Adrenal gland (tissue), 5 donors: ENCODE data around the gene CYB5A.

Source experiments
- POLR2A ChIP-seq, 2 donors: fragments of 450-650 bp; IDR thresholded peaks; one replicate each; pipeline ENCODE4 v1.6.1; 2017; ENCODE audit warnings: antibody characterized with exemption in 2 of 2, mild to moderate bottlenecking in 2 of 2, moderate library complexity in 1 of 2
- TF ChIP-seq, protein P1 (sequence below), 6 experiments: fragments of 450-650 bp in 4 of 6; fragments of 200-600 bp in 2 of 6; sonication (generic) in 1 of 6; IDR thresholded peaks; 1 replicate in 5 of 6; 2 replicates in 1 of 6; pipeline versions ENCODE4 v1.5.1 to v1.8.0; 2016 to 2021; ENCODE audit warnings: antibody characterized with exemption in 6 of 6, mild to moderate bottlenecking in 2 of 6, moderate library complexity in 1 of 6
- donor health status: DM: no; HTN: no; CAD: no.

DNA sequence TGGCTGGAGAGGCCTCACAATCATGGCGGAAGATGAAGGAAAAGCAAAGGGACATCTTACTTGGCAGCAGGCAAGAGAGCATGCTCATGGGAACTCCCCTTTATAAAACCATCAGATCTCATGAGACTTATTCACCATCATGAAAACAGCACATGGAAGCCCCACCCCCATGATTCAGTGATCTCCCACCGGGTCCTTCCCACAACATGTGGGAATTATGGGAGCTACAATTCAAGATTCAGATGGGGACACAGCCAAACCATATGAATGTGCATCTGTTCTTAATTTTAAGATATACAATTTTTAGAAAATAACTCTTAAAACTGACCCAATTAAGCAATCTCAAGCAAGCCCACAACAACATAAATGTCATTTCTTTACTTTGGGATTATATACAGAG lies 36.4 kb upstream of the CYB5A start:
- TF ChIP-seq, protein P1, sequence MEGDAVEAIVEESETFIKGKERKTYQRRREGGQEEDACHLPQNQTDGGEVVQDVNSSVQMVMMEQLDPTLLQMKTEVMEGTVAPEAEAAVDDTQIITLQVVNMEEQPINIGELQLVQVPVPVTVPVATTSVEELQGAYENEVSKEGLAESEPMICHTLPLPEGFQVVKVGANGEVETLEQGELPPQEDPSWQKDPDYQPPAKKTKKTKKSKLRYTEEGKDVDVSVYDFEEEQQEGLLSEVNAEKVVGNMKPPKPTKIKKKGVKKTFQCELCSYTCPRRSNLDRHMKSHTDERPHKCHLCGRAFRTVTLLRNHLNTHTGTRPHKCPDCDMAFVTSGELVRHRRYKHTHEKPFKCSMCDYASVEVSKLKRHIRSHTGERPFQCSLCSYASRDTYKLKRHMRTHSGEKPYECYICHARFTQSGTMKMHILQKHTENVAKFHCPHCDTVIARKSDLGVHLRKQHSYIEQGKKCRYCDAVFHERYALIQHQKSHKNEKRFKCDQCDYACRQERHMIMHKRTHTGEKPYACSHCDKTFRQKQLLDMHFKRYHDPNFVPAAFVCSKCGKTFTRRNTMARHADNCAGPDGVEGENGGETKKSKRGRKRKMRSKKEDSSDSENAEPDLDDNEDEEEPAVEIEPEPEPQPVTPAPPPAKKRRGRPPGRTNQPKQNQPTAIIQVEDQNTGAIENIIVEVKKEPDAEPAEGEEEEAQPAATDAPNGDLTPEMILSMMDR (IDR thresholded peaks at IDR 0.05): no peak
- no peak for TF ChIP-seq POLR2A (IDR thresholded peaks at IDR 0.05)
